ENCODE data around the gene TAF1C.
A peak's percentile ranks its signal among the peaks of the same experiment; 100 is the strongest.

The TAF1C gene

DNA sequence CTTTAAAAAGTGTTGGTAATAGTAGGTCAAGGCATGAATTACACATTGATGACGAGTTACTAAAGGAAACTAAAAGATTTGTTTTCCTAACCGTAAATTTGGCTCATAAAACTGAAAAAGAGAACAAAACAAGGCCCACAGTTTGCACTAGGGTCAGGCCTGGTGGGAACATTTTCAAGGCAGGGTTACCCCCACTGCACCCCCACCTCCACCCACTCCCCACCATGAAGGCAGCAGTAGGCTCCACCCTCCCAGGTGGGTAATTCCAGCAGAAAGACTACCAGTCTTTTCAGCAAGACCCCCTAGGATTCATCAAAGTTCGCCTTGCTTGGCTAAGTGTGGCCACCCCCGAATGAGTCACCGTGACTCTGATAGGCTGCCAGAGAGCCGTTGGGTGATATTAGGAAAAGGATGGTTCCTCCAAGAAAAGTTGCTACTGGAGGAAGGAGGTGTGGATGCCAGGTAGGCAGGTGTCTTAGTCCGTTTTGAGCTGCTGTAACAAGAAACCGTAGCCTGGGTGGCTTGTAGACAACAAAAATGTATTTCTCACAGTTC, 33.1 kb downstream of the TAF1C start:
- no peak for DNase-seq

GRCh38 chr16:84150926-84151325, 35.9 kb downstream of the TAF1C start:
- no peak for DNase-seq

GRCh38 chr16:84144859-84145639, 41.8 kb downstream of the TAF1C start, which contains the start of the genes DNAAF1 and HSDL1:
Gene DNAAF1, plus strand, starts transcription at chr16:84145308. Its CDS starts 133 bp downstream, at chr16:84145441.
Gene HSDL1, minus strand, starts transcription at chr16:84145177. Its CDS starts 13,856 bp downstream, at chr16:84131321.
- DNase-seq, result peak; percentile 95

DNA sequence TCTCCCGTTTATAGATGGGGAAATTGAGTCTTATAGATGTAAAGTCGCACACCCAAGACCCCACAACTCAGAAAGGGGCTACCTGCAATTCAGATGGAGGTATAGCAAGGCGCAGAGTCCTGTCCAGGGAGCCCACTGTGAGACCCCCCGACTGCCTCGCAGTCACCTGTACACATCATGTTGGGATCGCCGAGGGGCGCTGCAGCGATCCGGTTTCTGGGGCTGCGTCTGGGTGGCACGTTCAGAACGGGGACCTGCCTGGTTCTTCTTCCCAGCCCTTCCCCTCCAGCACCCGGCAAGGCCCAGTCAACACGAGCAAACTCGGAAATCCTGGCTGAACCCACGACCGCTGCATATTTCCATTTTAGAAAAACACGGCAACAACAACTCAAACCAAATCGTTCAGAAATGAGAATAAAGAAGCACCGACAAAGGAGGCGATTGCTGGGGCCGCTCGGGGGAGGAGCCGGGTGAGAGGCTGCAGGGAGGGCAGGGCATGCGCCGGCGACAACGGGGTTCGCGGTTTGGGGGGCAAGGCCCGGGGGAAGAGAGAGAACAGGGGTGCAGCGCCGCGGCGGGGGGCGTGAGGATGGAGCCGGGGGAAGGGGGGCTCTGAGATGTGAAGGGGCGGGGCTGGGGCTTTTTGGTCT, 42.5 kb downstream of the TAF1C start:
- DNase-seq, result peak; percentile 35

- no peak for DNase-seq
Observed at GRCh38 chr16:84143784-84144199, 43.1 kb downstream of the TAF1C start.

DNA sequence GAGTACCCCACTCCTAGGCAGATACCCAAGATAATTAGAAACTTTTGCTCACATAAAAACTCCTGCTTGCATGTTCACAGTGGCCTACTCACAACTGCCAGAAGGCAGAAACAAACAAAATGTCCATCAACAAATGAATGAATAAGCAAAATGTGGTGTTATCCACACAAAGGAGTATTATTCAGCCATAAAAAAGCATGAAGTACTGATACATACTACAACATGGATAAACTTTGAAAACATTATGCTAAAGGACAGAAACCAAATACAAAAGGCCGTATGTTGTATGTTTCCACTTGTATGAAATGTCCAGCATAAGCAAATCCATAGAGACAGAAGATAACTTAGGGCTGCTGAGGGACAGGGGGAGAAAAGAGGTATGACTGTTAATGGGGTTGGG, 43.8 kb downstream of the TAF1C start:
- no peak for DNase-seq

GRCh38 chr16:84141143-84141670, 45.6 kb downstream of the TAF1C start:
- no peak for DNase-seq

GRCh38 chr16:84139628-84140258, 47.1 kb downstream of the TAF1C start:
- no peak for DNase-seq

DNA sequence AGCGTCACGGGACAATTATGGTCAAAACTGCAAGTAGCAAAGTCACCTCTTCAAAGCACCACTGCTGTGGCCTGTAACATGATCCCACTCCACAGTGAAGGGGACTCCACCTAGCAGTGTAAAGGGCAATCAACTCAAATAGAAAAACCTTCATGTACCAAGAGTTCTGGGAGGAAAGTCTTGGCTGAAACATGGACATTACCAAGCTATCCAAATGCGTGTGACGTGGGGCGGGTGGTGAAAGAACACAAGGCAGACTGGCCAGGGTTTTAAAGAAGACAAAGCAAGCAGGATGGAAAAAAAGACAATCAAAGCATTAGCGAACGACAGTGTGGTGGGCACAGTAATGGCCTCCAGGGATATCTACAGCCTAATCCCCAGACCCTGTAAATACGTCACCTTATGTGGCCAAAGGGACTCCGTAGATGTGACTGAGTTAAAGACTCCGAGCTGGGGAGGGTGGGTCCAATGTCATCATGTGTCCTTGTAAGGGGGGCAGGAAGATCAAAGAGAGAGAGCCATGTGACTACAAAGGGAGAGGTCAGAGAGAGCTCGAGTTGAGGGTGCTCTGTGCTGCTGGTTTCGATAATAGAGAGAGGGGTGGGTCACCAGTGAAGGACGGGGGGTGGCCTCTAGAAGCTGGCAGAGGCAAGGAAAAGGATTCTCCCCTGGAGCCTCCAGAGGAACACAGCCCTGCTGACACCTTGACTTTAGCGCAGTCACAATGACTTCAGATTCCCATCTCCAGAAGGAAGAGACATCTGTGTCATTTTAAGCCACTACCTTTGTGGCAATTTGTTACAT, 47.8 kb downstream of the TAF1C start:
- no peak for DNase-seq

DNA sequence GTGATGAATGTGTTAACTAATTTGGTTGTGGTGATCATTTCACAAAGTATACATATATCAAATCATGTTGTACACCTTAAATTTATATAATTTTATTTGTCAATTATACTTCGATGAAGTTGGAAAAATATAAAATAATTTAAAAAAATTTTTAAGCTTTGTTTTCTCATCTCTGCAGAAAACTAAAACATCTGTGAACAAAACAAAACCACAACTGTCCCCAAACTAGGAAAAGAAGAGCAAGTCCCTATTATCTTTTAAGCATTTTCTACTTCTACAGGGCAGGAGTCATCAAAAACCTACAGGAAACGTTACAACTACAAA, 48.4 kb downstream of the TAF1C start:
- DNase-seq, result no peak

- no peak for DNase-seq
Observed at GRCh38 chr16:84137769-84138357, 49.0 kb downstream of the TAF1C start.

- DNase-seq, result no peak
Observed at GRCh38 chr16:84137287-84137686, 49.6 kb downstream of the TAF1C start.

- no peak for DNase-seq
Observed at GRCh38 chr16:84136331-84137125, 50.3 kb downstream of the TAF1C start.

DNA sequence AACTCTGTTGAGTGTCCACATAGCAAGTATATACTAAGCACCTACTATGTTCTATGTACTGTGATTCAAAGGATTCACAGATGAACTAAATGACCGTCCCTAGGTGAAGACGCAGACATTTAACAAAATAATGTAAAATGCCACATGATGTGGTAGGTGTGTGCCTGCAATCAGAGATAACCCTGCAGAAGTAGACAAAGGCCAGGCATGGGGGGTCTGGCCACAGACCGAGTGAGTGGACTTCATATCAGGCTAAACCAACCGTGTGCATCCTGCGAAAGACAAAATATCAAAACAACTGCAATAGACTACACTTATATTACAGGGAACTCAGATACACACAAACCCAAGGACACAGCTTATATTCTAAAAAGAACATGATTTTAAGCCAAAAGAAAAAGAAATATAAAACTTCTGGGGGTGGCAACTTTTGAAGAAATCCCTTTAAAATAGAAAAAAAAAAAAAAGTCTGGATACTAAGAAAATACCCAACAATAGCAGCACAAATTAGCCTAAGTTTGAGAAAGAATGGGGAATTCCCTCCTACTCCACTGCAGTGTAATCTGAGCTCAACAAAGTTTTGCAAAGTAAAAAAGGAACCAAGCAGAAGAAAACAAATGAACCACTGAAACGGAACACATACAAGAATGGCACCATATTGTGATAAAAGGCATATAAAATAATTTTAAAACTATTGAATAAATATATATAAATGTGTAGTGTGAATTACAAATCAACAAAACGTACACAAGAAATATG, 54.2 kb downstream of the TAF1C start:
- DNase-seq, result no peak

DNA sequence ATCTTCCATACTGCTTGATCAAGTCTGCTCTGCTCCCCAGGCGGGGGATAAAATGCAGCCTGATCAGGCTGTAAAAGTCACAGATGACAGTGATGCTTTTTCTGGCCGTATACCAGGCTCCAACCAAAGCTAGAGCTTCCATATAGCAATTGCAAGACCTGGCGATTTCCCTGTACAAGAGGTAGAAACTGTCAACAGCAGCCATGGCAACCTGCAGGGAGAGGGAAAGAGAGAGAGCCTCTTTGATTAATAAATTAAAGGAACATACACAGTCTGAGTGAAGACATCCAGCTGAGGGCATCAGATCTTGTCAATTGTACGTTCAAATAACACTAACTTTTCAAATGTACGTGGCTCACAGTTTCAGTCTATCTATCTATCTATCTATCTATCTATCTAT, 55.7 kb downstream of the TAF1C start:
- no peak for DNase-seq
